T-helper 2 cell treated with Interferon-gamma antibody and Interleukin-4, amounts not matched to agents 100 ng/mL and 5 ng/mL, for 36 hours (primary cell): ENCODE results near the gene GLB1L2. TPM values are rescaled to one million over a fixed set of nuclear protein-coding genes. Genes with fewer than 3 reads are reported as not detected.

Source experiments
- intact Hi-C: fragments of 100-400 bp; cut with micrococcal nuclease; formaldehyde crosslinking; loops from one replicate; pipeline ENCODE4 v1.15.1; 2023
- total RNA-seq: library from RNA; stranded (reverse); gene quantifications from 2 replicates; pipeline ENCODE4 v1.2.3, GENCODE V29; 2022

The GLB1L2 gene
- total RNA-seq, 1 donor from 2014 or later, result 2.0 TPM

GRCh38 chr11:134346101-134346975, 14.6 kb downstream of the GLB1L2 start:
- intact Hi-C loops, result no loop called here

GRCh38 chr11:134346976-134347350, 15.2 kb downstream of the GLB1L2 start:
- intact Hi-C loops, result no loop called here

GRCh38 chr11:134347441-134347840, 15.7 kb downstream of the GLB1L2 start:
- intact Hi-C loops, result no loop called here

GRCh38 chr11:134349109-134349801, 17.5 kb downstream of the GLB1L2 start:
- intact Hi-C loops, result no loop called here

GRCh38 chr11:134349802-134350355, 18.1 kb downstream of the GLB1L2 start:
- intact Hi-C loops, result no loop called here

GRCh38 chr11:134350381-134350780, 18.6 kb downstream of the GLB1L2 start:
- intact Hi-C loops, result no loop called here

- intact Hi-C loops, result no loop called here
These were observed 20.3 kb downstream of the GLB1L2 start for GRCh38 chr11:134352111-134352510.

- intact Hi-C loops, result no loop called here
These were observed 23.3 kb downstream of the GLB1L2 start for GRCh38 chr11:134355136-134355535.

- intact Hi-C loops, result no loop called here
These were observed 23.9 kb downstream of the GLB1L2 start for GRCh38 chr11:134355656-134356055.

GRCh38 chr11:134356656-134357544, 25.1 kb downstream of the GLB1L2 start:
- intact Hi-C loops, result no loop called here

GRCh38 chr11:134357545-134357839, 25.7 kb downstream of the GLB1L2 start:
- intact Hi-C loops, result no loop called here

- intact Hi-C loops, result no loop called here
These were observed 26.5 kb downstream of the GLB1L2 start for GRCh38 chr11:134358165-134358855.

- intact Hi-C loops, result no loop called here
These were observed 27.2 kb downstream of the GLB1L2 start for GRCh38 chr11:134358856-134359490.

GRCh38 chr11:134359646-134360045, 27.9 kb downstream of the GLB1L2 start:
- intact Hi-C loops, result loop anchor here (10.0 kb wide), 1 partner anchor 225 kb away; no protein-coding TSS in a partner anchor

GRCh38 chr11:134360050-134360835, 28.5 kb downstream of the GLB1L2 start:
- intact Hi-C loops, result loop anchor here (10.0 kb wide), 1 partner anchor 225 kb away; no protein-coding TSS in a partner anchor

- intact Hi-C loops, result loop anchor here (10.0 kb wide), 1 partner anchor 223 kb away; no protein-coding TSS in a partner anchor
These were observed 29.9 kb downstream of the GLB1L2 start for GRCh38 chr11:134361661-134362060.

- intact Hi-C loops, result loop anchor here (10.0 kb wide), 1 partner anchor 222 kb away; no protein-coding TSS in a partner anchor
These were observed 30.6 kb downstream of the GLB1L2 start for GRCh38 chr11:134362192-134362901.

- intact Hi-C loops, result loop anchor here (10.0 kb wide), 1 partner anchor 222 kb away; no protein-coding TSS in a partner anchor
These were observed 31.4 kb downstream of the GLB1L2 start for GRCh38 chr11:134363161-134363560.
